ENCODE data around the gene IQGAP2.

The IQGAP2 gene, protein sequence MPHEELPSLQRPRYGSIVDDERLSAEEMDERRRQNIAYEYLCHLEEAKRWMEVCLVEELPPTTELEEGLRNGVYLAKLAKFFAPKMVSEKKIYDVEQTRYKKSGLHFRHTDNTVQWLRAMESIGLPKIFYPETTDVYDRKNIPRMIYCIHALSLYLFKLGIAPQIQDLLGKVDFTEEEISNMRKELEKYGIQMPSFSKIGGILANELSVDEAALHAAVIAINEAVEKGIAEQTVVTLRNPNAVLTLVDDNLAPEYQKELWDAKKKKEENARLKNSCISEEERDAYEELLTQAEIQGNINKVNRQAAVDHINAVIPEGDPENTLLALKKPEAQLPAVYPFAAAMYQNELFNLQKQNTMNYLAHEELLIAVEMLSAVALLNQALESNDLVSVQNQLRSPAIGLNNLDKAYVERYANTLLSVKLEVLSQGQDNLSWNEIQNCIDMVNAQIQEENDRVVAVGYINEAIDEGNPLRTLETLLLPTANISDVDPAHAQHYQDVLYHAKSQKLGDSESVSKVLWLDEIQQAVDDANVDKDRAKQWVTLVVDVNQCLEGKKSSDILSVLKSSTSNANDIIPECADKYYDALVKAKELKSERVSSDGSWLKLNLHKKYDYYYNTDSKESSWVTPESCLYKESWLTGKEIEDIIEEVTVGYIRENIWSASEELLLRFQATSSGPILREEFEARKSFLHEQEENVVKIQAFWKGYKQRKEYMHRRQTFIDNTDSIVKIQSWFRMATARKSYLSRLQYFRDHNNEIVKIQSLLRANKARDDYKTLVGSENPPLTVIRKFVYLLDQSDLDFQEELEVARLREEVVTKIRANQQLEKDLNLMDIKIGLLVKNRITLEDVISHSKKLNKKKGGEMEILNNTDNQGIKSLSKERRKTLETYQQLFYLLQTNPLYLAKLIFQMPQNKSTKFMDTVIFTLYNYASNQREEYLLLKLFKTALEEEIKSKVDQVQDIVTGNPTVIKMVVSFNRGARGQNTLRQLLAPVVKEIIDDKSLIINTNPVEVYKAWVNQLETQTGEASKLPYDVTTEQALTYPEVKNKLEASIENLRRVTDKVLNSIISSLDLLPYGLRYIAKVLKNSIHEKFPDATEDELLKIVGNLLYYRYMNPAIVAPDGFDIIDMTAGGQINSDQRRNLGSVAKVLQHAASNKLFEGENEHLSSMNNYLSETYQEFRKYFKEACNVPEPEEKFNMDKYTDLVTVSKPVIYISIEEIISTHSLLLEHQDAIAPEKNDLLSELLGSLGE (N-terminal part only)

DNA sequence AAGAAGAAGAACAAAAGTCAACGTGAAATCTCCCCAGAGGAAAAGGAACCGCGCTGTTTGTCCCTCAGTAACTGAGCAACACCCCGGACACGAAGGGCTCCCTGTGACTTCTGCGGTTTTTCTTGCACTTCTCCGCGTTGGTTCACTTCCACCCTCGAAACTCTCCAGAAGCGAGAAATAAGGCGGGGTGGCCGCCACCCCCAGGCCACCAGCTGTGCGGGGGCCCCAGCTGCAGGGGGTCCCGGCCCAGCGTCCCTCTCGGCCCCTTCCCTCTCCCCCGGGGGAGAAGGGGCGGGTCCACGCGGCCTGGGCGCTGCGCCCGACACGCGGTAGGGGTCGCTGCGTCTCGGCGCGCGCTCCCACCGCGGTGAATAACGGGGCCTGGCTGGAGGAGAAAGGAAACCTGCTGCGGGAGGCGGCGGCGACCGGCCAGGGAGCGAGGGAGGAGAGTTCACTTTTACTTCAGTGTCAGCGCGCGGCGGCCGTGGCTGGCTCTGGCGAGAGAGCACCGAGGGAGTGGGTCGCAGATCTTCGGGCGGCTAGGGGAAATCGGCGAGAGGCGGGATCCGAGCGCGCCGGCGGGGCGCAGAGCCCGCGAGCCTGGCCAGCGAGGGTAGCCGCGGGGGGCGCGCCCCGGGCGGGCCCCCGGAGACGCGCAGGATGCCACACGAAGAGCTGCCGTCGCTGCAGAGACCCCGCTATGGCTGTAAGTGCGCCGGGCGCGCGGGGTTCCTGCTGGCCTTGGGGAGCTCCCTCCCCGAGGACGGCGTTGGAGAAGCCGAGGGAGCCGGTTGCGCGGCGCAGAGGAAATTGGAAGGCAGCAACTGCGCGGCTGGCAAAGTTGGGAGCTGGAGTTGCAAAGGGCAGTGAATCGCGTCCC lies at the start of gene IQGAP2:
IQGAP2 (plus strand) TSS at position 400 of the 880 bp plus-strand sequence; CDS start at position 661, 261 bp downstream.
- TF ChIP-seq ZNF565 (CRISPR knock-in tag; conservative IDR thresholded peaks at IDR 0.05; ENCODE audit: low read depth): no peak
- TF ChIP-seq ARNTL (CRISPR knock-in tag; IDR thresholded peaks at IDR 0.05; ENCODE audit: borderline replicate concordance, low read depth): no peak
- TF ChIP-seq RARB (CRISPR knock-in tag; IDR thresholded peaks at IDR 0.05): no peak
- TF ChIP-seq, protein P1, sequence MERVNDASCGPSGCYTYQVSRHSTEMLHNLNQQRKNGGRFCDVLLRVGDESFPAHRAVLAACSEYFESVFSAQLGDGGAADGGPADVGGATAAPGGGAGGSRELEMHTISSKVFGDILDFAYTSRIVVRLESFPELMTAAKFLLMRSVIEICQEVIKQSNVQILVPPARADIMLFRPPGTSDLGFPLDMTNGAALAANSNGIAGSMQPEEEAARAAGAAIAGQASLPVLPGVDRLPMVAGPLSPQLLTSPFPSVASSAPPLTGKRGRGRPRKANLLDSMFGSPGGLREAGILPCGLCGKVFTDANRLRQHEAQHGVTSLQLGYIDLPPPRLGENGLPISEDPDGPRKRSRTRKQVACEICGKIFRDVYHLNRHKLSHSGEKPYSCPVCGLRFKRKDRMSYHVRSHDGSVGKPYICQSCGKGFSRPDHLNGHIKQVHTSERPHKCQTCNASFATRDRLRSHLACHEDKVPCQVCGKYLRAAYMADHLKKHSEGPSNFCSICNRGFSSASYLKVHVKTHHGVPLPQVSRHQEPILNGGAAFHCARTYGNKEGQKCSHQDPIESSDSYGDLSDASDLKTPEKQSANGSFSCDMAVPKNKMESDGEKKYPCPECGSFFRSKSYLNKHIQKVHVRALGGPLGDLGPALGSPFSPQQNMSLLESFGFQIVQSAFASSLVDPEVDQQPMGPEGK (CRISPR knock-in tag; IDR thresholded peaks at IDR 0.05; ENCODE audit: borderline replicate concordance): peak; percentile 74; the same call in 1 of the 2 replicates
- 0 out of 2 replicates have a peak, but pooled peaks have one; percentile 11 for TF ChIP-seq GLIS3 (CRISPR knock-in tag; IDR thresholded peaks at IDR 0.05)
- peak; percentile 94 for ATAC-seq

DNA sequence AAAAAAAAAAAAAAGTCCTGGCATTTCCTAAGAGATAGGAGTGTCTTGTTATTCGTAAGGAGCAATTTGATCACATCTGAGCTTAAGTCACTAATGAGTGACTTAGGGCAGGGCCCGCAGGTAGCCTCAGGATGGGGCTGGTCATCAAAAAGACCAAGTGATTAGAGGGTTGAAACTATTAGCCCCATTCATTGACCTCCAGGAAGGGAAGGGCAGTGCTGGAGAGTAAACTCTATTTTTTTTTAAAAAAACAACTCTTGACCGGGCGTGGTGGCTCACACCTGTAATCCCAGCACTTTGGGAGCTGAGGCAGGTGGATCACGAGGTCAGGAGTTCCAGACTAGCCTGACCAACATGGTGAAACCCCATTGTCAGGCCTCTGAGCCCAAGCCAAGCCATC lies 46.2 kb upstream of the IQGAP2 start:
- no peak for ATAC-seq
- TF ChIP-seq, protein P1 (CRISPR knock-in tag; IDR thresholded peaks at IDR 0.05; ENCODE audit: borderline replicate concordance): no peak
- TF ChIP-seq ISL1 (CRISPR knock-in tag; IDR thresholded peaks at IDR 0.05) (no peak), ZFP30 (CRISPR knock-in tag; IDR thresholded peaks at IDR 0.05) (no peak), OSR1 (CRISPR knock-in tag; IDR thresholded peaks at IDR 0.05) (no peak)
- TF ChIP-seq, protein P2, sequence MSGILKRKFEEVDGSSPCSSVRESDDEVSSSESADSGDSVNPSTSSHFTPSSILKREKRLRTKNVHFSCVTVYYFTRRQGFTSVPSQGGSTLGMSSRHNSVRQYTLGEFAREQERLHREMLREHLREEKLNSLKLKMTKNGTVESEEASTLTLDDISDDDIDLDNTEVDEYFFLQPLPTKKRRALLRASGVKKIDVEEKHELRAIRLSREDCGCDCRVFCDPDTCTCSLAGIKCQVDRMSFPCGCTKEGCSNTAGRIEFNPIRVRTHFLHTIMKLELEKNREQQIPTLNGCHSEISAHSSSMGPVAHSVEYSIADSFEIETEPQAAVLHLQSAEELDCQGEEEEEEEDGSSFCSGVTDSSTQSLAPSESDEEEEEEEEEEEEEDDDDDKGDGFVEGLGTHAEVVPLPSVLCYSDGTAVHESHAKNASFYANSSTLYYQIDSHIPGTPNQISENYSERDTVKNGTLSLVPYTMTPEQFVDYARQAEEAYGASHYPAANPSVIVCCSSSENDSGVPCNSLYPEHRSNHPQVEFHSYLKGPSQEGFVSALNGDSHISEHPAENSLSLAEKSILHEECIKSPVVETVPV (CRISPR knock-in tag; IDR thresholded peaks at IDR 0.05): no peak

DNA sequence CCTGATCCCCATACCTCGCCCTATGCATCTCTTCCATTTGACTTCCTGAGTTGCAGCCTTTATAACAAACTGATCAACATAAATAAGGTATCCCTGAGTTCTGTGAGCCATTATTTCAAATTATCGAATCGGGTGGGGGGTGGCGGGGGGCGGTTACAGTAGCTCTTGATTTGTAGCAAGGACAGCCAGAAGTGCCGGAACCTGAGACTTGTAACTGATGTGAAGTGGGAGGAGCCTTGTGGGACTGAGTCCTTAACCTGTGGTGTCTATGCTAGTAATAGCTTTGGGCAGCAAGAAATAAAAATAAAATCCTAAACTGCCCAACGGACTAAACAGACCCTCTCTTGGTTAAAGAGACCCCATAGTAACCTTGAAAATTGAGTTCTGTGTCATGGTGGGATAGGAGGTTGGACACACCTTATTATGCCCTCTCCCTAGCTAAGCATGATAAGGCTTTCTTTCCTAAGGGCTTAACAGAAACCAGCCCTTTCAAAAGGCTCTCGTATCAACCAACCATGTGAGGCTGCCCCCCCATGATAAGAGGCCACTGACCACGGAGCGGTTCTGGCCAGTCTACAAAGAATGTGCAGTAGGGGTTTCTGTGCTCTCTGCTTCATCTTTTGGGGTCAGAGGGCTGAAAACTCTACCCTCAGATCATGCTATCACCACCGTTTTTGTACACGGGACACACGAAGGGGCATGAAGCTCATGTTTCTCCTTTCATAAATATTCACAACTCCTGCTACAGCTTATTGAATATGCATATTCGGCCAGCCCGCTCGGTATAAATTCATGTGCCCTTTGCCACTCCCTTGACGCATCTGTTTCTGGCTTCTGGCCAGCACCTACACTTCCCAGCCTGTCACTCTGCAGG lies 39.5 kb upstream of the IQGAP2 start:
- no peak for ATAC-seq
- TF ChIP-seq ARNTL (CRISPR knock-in tag; IDR thresholded peaks at IDR 0.05; ENCODE audit: borderline replicate concordance, low read depth): no peak

DNA sequence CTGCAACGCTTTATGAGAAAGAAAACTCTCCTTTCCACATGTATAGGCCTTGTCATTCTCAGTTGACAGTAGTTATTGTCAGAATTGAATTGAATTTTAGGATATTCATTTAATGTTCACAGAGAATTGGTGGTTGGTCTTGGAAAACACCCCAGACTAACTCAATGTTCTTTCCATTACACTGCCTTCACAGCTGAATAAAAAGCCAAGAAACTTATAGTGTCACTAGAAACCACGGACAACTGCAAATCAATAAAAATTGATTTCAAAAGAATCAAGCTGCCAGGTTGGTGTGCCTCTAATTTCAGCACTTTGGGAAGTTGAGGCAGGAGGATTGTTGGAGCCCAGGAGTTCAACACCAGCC lies 38.9 kb upstream of the IQGAP2 start:
- TF ChIP-seq ESRRG (CRISPR knock-in tag; IDR thresholded peaks at IDR 0.05): no peak
- no peak for TF ChIP-seq RARB (CRISPR knock-in tag; IDR thresholded peaks at IDR 0.05)
- TF ChIP-seq ZFP3 (CRISPR knock-in tag; IDR thresholded peaks at IDR 0.05): no peak
- TF ChIP-seq, protein P3, sequence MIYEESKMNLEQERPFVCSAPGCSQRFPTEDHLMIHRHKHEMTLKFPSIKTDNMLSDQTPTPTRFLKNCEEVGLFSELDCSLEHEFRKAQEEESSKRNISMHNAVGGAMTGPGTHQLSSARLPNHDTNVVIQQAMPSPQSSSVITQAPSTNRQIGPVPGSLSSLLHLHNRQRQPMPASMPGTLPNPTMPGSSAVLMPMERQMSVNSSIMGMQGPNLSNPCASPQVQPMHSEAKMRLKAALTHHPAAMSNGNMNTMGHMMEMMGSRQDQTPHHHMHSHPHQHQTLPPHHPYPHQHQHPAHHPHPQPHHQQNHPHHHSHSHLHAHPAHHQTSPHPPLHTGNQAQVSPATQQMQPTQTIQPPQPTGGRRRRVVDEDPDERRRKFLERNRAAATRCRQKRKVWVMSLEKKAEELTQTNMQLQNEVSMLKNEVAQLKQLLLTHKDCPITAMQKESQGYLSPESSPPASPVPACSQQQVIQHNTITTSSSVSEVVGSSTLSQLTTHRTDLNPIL (CRISPR knock-in tag; IDR thresholded peaks at IDR 0.05; ENCODE audit: low read depth): no peak
- no peak for TF ChIP-seq ZNF565 (CRISPR knock-in tag; conservative IDR thresholded peaks at IDR 0.05; ENCODE audit: low read depth)
- no peak for TF ChIP-seq TCF4 (CRISPR knock-in tag; IDR thresholded peaks at IDR 0.05; ENCODE audit: borderline replicate concordance)
- TF ChIP-seq TOX (CRISPR knock-in tag; IDR thresholded peaks at IDR 0.05; ENCODE audit: borderline replicate concordance): no peak
- no peak for TF ChIP-seq ZC3H10 (CRISPR knock-in tag; IDR thresholded peaks at IDR 0.05)
- TF ChIP-seq ARNTL (CRISPR knock-in tag; IDR thresholded peaks at IDR 0.05; ENCODE audit: borderline replicate concordance, low read depth): no peak
- TF ChIP-seq GLIS3 (CRISPR knock-in tag; IDR thresholded peaks at IDR 0.05): no peak
- TF ChIP-seq PPARA (CRISPR knock-in tag; IDR thresholded peaks at IDR 0.05; ENCODE audit: borderline replicate concordance): no peak
- TF ChIP-seq ZNF70 (CRISPR knock-in tag; IDR thresholded peaks at IDR 0.05): no peak
- no peak for TF ChIP-seq SNAI2 (CRISPR knock-in tag; IDR thresholded peaks at IDR 0.05)
- TF ChIP-seq ISL1 (CRISPR knock-in tag; IDR thresholded peaks at IDR 0.05): no peak
- no peak for TF ChIP-seq ZNF8 (CRISPR knock-in tag; IDR thresholded peaks at IDR 0.05)
- TF ChIP-seq CSDC2 (CRISPR knock-in tag; IDR thresholded peaks at IDR 0.05): no peak
- TF ChIP-seq ZFP30 (CRISPR knock-in tag; IDR thresholded peaks at IDR 0.05): no peak
- TF ChIP-seq, protein P4, sequence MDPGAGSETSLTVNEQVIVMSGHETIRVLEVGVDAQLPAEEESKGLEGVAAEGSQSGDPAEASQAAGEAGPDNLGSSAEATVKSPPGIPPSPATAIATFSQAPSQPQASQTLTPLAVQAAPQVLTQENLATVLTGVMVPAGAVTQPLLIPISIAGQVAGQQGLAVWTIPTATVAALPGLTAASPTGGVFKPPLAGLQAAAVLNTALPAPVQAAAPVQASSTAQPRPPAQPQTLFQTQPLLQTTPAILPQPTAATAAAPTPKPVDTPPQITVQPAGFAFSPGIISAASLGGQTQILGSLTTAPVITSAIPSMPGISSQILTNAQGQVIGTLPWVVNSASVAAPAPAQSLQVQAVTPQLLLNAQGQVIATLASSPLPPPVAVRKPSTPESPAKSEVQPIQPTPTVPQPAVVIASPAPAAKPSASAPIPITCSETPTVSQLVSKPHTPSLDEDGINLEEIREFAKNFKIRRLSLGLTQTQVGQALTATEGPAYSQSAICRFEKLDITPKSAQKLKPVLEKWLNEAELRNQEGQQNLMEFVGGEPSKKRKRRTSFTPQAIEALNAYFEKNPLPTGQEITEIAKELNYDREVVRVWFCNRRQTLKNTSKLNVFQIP (CRISPR knock-in tag; IDR thresholded peaks at IDR 0.05; ENCODE audit: borderline replicate concordance, low read depth): no peak
- no peak for ATAC-seq

All from SK-N-SH treated with all-trans-retinoic acid at 6 μM for 48 hours (cell line).